Right forelimb (tissue), 1 donor: ENCODE measurements around the gene IFI30.

Experiments used
- DNase-seq: peaks from one replicate; pipeline ENCODE4 v3.0.0-alpha.2; 2018

IFI30 gene

DNA sequence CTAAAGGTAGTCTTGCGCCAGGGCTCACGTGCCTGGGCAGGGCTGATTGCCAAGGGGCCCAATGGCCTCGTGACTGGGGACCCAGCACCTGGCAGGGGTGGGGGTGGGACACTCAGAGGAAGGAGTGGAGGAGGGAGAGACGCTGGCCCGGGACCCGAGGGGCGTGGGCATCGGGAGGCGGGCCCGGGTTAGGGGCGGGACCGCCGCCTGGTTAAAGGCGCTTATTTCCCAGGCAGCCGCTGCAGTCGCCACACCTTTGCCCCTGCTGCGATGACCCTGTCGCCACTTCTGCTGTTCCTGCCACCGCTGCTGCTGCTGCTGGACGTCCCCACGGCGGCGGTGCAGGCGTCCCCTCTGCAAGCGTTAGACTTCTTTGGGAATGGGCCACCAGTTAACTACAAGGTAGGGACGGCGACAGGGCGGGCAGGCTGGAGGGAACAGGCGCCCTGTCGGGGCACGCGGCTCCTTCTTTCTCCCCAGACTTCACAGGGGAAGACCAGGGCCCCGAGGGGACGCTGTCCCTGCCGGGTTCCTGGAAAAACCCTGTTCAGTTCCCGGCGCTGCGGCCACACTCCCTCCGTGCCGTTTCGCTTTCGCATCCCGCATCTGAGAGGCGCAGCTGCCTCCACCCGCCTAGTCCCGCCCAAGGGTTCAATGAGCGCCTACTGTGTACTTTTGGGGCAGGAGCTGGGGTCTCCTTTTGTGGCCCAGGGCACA lies at the start of gene IFI30:
Gene IFI30 (plus strand): TSS at position 242 of the 717 bp plus-strand sequence. CDS start 29 bp downstream, at position 271.
- DNase-seq, result no peak

- DNase-seq, result no peak
These were observed 49.8 kb upstream of the IFI30 start for GRCh38 chr19:18123819-18124218.

GRCh38 chr19:18126097-18126496 lies 47.5 kb upstream of the IFI30 start:
- no peak for DNase-seq

- no peak for DNase-seq
These were observed 45.6 kb upstream of the IFI30 start for GRCh38 chr19:18128044-18128443.

DNA sequence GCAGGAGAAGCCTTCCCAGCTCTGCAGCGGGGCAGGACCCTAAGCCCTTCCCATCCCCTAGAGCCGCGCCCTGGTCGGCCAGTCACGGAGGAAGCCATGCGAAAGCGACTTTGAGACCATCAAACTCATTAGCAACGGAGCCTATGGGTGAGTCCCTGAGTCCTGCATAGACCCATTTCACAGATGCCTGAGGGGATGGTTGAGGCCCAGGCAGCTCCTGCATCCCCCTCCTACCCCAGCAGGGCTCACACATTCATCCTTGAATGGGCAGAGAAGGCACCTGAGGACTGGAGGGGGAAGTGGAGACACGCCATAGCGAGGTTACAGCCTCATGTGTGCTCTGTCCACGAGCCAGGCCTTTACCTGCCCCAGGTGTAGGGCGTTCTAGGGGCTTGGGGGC lies 44.8 kb upstream of the IFI30 start:
- DNase-seq, result no peak

DNA sequence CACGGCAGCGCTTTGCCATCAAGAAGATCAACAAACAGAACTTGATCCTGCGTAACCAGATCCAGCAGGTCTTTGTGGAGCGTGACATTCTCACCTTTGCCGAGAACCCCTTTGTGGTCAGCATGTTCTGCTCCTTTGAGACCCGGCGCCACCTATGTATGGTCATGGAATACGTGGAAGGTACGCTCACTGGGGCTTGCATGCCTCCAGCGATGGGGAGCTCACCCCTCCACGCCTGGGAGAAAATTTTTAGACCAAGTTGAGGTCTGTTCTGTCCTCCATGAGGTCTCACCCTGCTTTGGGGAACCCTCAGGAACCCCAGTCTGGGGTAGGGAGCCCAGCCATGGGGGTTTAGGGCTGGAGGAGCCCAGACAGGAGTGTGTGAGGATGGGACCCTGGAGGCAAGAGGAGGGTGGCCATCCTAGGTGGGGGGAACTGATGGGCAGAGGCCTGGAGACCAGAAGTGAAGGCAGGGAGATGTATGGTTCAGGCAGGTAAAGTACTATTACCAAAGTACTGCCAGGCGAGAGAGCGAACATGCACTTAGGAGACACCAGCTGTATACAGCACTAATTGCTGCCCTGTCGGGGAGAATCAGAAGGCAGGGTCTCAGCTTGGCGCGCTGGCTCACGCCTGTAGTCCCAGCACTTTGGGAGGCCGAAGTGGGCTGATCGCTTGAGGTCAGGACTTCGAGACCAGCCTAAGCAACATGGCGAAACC lies 42.9 kb upstream of the IFI30 start:
- DNase-seq, result no peak

- DNase-seq, result no peak
These were observed 41.6 kb upstream of the IFI30 start for GRCh38 chr19:18131841-18132596.

GRCh38 chr19:18135712-18136584 lies 37.7 kb upstream of the IFI30 start:
- no peak for DNase-seq

- no peak for DNase-seq
These were observed 36.4 kb upstream of the IFI30 start for GRCh38 chr19:18137242-18137641.

GRCh38 chr19:18137657-18138339 lies 35.8 kb upstream of the IFI30 start:
- DNase-seq, result no peak

GRCh38 chr19:18140473-18140872 lies 33.1 kb upstream of the IFI30 start:
- no peak for DNase-seq

DNA sequence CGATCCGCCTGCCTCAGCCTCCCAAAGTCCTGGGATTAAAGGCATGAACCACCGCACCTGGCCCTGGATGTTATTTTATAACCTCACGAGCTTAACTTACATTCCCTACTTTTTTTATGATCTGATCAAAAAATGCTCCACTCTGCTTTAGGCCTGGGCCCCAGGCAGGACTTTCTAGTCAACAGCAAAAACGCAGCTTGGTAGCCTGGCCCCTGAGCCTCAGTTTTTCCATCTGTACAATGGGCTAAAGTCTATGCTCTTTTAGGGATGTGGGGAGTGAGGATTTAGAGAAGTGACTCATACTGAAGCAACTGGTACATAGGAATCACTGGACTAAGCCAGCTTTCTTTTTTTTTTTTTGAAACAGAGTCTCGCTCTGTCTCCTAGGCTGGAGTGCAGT lies 32.6 kb upstream of the IFI30 start:
- no peak for DNase-seq

- DNase-seq, result no peak
These were observed 29.7 kb upstream of the IFI30 start for GRCh38 chr19:18143902-18144301.

DNA sequence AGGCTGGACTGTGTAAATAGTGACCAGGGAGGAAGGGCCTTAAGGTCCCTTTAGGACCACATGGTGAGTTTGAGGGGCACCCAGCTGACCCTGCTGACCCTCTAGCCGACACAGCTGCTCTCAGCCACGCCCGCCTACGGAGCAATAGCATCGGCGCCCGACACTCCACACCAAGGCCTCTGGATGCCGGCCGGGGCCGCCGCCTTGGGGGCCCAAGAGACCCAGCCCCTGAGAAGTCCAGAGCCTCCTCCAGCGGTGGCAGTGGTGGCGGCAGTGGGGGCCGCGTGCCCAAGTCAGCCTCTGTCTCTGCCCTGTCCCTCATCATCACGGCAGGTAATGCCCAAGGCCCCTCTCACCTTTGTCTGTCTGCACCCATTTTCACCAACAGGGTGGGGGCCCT lies 29.3 kb upstream of the IFI30 start:
- no peak for DNase-seq

- no peak for DNase-seq
These were observed 28.7 kb upstream of the IFI30 start for GRCh38 chr19:18144906-18145305.

DNA sequence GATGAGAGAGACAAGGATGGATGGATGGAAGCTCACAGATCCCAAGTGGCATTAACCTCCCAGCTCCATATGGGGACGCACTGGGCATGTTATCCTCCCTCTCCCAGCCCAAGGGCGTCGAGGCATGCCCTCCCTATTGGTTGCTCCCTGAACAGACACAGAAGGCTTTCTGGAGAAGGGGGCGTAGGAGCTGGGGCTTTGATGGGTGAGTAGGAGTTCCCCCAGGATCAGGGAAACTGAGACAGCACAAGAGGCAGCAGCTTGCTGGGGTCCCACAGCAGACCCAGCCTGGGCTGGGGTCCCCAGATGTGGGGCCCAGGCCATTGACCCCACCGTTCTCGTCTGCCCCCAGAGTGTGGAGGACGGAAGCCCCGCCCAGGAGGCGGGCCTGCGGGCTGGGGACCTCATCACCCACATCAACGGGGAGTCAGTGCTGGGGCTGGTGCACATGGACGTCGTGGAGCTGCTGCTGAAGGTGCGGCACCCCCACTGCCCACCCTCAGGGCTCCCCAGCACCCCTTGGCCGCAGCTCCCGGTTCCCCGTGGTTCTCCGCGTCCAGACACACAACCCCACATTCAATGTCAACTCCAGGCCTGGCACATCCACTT lies 28.1 kb upstream of the IFI30 start:
- no peak for DNase-seq

DNA sequence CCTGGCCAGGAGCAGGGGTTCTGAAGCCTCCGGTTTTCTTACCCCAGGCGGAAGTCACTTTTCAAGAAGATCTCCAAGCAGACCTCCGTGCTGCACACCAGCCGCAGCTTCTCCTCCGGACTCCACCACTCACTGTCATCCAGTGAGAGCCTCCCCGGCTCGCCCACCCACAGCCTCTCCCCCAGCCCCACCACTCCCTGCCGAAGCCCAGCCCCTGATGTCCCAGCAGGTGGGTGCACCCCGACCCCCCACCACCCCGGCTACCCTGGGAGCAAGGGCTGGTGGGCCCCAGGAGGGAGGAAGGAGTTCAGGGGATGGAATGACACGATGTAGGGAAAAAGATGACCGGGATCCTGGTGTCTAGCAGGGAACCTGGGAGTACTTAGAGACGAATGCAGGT lies 26.2 kb upstream of the IFI30 start:
- no peak for DNase-seq

DNA sequence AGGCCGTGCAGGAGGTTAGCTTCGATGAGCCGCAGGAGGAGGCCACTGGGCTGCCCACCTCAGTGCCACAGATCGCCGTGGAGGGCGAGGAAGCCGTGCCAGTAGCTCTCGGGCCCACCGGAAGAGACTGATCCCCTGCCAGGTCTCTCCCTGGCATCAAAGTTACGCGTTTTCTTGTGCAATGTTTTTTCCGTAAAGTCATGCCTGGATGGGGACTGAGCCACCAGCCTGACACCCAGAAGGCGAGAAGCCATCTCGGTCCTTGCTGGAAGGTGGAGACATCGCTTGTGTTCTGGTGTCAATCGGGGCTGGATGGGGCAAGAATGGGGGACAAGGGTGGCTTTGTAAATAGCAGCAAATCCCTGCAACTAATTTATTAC lies 24.0 kb upstream of the IFI30 start:
- no peak for DNase-seq

GRCh38 chr19:18150776-18151624 lies 22.6 kb upstream of the IFI30 start:
- DNase-seq, result no peak

DNA sequence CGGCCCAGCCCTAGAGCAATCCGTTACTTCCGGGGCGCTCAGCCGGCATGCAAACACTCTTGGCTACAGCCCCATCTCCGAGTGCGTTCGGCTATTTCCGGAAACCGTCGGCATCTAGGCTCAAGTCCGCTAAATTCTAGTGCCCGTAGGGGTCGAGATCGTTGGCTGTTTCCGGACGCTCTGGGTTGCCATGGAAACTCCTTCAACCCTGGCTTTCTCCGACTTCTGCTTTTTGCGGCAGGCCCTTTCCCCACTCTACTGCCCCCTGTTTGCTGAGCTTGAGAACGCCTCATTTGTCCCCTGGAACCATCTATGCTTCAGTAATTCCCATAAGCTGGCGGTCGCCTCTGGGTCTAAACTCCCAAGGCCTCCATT lies 21.2 kb upstream of the IFI30 start:
- peak; percentile 93 for DNase-seq
